GM13977 (cell line): ENCODE results near the gene SMIM1.

Source experiments
- DNase-seq: peaks from one replicate; pipeline ENCODE4 v3.0.0; 2012; ENCODE audit warnings: low spot score
- in situ Hi-C: fragments of 300-500 bp; cut with MboI; formaldehyde crosslinking; loops from one replicate; pipeline ENCODE4 v1.12.0; 2022; ENCODE audit warnings: low sequenced_read_pairs, low pct_unique_long_range_greater_than_20kb, mixed read lengths, inconsistent platforms; ENCODE audit not compliant: unreplicated experiment
- TF ChIP-seq, protein P1 (sequence below): IDR thresholded peaks from 2 replicates; pipeline ENCODE4 v1.5.1; 2012; ENCODE audit warnings: mild to moderate bottlenecking, control low read depth; ENCODE audit not compliant: insufficient read depth; ENCODE audit errors: extremely low read depth, missing control alignments

SMIM1 gene

DNA sequence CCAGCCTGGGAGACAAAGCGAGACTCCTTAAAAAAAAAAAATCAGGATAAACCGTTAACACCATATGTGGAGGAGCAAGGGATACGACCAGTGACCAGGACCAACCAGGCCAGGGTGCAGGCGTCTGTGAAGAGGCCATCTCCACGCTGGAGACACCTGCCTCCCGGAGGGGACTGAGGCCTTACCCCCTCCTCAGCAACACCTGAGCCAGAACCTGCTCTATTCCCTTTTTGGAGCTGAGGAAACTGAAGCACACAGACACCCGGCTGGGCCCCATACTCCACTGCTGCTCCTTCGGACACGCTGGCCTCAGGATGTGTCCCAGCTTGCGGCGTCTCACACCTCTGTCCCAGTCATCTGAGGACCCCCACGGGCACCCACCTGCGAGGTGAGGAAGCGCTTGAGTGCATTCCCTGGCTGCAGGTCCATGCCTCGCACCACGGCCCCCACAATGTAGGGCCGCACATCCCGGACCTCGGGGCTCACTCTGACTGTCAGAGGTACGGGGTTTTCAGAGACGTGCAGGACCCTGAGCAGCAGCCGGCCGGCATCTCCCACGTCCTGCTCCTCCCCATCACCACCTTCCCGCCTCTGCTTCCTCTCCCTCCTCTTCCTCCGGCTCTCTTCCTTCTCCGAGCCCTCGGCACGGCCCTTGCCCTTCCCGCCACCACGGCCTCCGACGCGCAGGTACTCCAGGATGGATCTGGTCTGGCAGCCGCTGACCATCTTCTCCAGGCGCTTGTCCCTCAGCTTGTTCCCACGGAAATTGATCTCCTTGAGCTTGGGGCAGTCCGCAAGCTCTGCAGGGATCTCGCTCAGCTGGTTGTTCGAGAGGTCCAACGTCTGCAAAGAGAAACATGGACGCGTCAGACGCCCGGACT is 14.2 kb downstream of the SMIM1 start:
- TF ChIP-seq, protein P1, sequence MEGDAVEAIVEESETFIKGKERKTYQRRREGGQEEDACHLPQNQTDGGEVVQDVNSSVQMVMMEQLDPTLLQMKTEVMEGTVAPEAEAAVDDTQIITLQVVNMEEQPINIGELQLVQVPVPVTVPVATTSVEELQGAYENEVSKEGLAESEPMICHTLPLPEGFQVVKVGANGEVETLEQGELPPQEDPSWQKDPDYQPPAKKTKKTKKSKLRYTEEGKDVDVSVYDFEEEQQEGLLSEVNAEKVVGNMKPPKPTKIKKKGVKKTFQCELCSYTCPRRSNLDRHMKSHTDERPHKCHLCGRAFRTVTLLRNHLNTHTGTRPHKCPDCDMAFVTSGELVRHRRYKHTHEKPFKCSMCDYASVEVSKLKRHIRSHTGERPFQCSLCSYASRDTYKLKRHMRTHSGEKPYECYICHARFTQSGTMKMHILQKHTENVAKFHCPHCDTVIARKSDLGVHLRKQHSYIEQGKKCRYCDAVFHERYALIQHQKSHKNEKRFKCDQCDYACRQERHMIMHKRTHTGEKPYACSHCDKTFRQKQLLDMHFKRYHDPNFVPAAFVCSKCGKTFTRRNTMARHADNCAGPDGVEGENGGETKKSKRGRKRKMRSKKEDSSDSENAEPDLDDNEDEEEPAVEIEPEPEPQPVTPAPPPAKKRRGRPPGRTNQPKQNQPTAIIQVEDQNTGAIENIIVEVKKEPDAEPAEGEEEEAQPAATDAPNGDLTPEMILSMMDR = no peak
- in situ Hi-C loops = no loop called here
- DNase-seq = no peak

DNA sequence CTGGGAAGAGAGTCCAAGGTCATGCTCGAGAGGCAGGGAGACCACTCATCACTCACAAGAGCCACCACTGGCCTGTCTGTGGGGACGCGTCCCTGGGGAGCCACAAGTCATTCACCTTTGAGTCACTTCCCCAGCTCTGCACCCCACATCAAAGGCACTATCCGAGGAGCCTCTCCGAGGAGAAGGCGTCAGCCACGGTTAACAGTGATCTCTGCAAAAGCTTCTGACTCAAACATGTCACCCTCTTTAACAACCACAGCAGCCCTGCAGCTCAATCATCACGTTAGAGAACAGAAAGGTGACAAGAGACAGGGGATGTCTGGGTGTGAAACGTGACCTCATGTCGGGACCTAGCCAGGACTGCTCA is 14.8 kb downstream of the SMIM1 start:
- in situ Hi-C loops = no loop called here

DNA sequence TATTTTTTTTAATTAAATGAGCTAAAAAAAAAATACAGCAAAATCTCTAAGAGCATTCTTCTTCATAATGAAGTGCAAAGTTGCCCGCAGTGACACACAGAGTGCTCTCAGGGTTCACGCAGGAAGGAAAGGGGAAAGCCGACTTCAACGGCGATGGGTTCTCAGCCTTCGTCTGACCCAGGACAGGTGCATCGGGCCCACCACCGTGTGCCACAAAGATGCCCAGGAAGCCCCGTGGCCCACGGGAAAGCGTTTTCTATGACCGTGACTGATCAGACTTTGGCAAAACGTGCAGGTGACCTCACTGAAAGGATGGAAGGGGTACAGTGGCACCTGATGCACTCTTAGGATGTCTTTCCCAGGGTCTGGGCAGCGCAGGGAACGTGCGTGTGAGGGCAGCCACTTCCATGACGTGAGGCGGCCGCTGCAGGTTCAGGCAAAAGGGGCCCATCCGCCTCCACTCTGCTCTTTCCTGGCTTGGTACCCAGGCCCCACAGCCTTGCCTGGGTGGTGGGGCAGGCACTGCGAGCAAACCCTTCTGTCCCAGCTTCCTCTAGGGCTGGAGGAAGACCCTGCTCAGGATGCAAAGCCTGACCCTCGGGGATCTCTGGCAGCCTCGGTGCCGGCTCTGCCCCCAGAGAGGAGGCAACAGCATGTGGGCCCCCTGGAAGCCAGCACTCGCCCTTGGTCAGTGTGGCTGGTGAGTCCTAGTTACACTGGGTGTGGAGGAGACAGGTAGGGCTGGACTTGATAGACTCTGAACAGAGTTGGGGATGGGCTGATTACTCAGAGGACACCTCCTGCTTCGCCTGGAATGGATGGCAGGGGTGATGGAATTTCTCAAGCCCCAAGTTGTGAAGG is 15.4 kb downstream of the SMIM1 start:
- in situ Hi-C loops = no loop called here
- TF ChIP-seq, protein P1 = no peak
- no peak for DNase-seq

More for the DNA sequence above, 14.8 kb downstream of the SMIM1 start:
- TF ChIP-seq, protein P1 = no peak
- DNase-seq = no peak

DNA sequence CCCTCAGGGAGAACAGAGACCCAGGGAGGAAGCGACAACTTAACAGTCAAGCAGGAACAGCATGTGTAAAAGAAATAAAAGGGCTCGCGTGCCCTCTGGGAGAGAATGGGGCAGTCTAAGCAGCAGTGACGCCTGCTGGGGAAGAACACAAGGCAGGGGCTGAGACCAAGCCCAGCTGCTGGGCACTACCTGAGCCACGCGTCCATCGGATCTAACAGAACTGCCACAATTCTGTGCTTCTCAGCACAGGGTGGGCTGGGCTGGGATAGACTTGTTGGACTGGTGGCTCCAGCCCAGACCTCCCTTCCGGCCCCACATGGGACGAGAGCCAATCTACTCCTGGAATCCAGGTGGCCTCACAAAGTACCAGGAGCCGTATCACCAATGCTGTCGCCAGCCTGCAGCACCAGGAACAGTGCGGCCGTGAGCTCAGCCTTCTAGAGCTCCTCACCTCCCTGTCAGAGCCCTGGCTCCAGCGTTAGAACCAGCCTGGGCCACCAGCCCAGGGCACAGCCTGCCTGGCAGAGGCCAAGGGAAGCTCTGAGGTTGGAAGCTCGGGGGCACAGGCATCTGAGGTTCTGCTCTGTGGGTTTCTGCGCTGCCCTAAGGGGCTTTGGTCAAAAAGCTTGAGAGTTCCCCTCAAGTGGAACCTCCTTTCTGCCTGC is 16.3 kb downstream of the SMIM1 start:
- in situ Hi-C loops = no loop called here
- TF ChIP-seq, protein P1 = no peak
- no peak for DNase-seq

DNA sequence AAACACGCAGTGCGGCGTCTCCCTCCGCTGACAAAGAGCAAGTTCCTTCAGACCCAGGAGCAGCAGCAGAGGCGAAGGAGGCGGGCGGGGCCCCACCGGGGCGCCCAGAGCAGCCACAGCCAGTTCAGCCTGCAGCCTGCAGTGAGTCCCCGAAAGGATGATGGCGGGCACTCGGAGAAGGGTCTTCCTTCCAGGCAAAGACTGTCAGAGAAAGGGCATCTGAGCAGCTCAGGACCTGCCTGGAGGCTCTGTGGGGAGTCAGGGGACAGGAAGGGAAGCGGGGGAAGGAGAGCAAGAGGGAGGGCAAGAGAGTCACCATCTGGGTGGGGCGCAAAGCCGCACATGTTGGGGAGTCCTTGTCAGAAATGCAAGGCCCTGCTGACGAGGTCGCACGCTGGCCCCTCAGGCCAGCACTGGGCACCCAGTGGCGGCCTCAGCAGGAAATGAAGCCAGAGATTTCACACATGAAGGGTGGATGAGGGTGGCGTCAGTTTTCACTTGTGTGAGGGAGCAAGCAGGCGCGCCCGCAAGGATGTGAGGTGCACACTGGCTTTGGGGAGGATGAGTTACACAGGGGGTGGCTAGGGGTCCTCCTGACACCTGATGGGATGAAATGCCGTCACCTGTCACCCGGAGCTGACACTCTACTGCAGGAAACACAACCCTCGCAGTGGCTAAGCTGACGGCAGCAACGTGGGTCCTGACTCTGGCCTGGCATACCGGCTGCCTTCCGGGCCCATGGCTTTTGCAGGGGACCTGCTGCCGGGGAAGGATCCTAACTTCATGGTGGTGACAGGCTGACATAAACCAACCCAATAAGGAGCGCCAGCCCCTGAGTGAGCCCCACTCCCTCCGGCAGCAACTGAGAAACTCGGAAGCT is 17.1 kb downstream of the SMIM1 start:
- in situ Hi-C loops = no loop called here
- TF ChIP-seq, protein P1 = no peak

More for the DNA sequence above, 17.1 kb downstream of the SMIM1 start:
- no peak for DNase-seq
